ENCODE measurements around the gene ATG16L2.
"Not testable (repeated sequence)": the region's sequence is repeated elsewhere in the genome, so short reads cannot be mapped to it uniquely, and the experiment has no call there.

Gene ATG16L2

GRCh38 chr11:72824811-72825505 is 10.7 kb downstream of the ATG16L2 start:
- DNase-seq (ENCODE audit: low read depth): no peak

DNA sequence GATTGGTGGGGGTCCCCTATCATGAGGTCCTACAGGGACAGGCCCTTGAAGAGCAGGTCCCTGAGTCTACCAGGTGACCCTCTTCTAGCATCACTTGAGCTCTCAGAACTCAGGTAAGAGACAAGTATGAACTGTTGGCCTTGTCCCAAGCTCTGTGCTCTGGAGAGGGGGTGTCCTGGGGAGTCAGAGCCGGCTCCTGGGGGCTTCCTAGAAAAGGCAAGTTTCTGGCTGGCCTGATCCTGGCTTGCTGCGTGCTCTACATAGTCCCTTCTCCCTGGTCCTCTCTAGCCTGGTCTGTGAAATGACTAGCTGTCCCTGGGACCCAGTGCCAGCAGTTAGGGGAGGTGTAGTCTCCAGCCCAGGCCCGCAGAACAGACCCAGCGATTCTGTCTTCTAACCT is 11.4 kb downstream of the ATG16L2 start:
- no peak for DNase-seq (ENCODE audit: low read depth)

DNA sequence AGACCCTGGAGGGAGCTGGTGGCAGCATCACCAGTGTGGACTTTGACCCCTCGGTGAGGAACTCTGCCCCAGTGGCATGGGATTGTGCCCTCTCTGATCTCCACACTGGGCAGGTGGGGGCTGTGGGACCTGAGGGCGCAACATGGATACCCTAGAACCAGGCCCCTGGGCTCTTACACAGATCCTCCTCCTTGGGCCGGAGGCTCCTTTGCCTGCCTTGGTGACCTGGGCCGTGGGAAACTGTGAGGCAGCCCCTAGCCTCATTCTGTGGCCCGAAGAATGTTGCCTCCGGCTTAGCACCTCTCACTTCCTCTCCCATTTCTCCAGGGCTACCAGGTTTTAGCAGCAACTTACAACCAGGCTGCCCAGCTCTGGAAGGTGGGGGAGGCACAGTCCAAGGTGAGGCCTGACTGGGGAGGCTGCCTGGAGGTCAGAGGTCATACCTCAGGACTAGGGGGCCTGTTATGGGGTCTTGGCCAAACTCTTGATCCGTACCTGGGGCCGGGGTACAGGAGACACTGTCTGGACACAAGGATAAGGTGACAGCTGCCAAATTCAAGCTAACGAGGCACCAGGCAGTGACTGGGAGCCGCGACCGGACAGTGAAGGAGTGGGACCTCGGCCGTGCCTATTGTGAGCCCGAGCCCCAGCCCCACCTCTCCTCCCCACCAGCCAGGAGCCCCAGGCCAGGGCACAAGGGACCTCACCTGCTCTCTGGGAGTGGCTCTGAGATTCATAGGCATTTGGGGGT is 12.2 kb downstream of the ATG16L2 start:
- DNase-seq (ENCODE audit: low read depth): no peak

- DNase-seq (ENCODE audit: low read depth): no peak
Observed at GRCh38 chr11:72826942-72827480, 12.8 kb downstream of the ATG16L2 start.

- not testable (repeated sequence) for DNase-seq (ENCODE audit: low read depth)
Observed at GRCh38 chr11:72827656-72828055, 13.4 kb downstream of the ATG16L2 start.

GRCh38 chr11:72828081-72828567 is 13.9 kb downstream of the ATG16L2 start:
- no peak for DNase-seq (ENCODE audit: low read depth)

GRCh38 chr11:72828692-72829101 is 14.5 kb downstream of the ATG16L2 start:
- no peak for DNase-seq (ENCODE audit: low read depth)

DNA sequence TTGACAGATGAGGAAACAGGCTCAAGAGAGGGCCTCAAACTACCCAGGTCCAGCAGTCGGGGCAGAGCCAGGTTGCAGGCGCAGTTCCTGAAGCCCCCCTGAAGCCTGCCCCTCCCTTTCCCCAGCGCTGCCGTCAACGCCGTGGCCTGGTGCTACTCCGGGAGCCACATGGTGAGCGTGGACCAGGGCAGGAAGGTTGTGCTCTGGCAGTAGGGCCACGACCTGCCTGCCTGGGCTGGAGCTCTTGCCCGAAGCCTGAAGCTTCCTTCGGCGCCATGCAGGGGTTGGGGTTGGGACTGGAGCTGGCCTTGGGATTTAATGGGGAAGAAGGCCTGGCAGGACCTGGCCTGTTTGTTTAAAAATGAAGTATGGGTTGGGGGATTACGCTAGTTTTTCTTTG is 15.0 kb downstream of the ATG16L2 start:
- DNase-seq (ENCODE audit: low read depth): no peak

DNA sequence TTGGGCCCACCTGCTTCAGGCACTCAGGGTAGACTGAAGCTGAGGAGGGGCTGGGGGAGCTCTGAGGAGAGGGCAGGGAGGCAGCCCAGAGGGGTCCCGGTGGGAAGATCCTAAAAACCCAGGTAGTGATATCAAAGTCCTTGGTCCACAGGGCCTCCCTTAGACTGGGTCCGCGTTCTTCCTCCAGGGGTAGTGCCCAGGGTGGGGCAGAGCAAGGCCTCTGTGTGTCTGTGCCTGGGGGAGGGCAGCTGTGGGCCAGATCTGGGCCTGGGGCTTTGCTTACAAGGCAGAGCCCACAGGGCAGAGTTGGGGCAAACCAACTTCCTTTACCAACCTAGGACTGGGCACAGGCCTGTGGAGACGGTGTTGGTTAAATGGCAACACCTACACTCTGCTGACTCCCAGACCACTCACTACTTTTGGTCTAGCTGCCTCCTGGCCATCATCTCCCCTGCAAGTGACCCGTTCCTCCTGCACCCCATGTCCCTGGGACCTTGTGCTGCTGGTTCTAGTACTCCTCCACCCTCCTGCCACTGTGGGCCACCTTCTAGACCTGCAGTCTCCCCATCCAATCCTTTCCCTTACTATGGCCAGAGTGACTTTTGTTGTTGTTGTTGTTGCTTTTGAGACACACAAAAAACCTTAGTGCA is 15.8 kb downstream of the ATG16L2 start:
- no peak for DNase-seq (ENCODE audit: low read depth)

DNA sequence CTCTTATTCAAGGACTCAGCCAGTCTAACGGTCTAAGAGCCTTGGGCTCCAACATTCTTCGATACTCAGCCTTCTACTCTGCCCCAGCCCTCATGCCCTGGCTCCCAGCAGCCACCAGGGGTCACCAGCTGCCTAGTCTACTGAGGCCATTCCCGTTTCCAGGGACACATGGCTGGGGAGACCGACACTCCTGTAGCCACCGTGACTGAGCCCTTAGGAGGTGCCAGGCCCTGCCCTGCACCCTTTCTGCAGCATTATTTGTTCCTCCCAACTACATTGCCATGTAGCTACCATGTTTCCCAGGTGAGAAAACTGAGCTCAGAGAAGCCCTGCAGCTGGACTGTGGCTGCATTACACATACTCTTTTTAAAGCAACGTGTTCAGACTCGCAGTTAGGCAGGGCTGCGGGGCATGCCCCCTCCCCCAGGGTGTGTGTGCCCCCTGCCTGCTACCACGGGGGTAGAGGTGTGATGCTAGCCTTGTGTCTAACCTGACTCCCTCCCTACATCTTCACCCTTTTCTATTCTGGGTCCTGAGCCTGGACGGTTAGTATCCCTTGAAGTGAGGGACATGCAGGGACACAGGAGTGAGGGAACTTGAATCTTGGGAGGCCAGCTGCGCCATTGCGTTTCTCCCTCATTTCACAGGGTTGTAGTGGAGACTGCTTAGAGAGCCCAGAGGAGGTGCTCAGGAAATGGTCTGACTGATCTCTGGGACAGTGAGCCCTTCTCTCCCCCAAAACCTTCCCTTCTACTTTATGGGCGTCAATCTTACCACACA is 17.5 kb downstream of the ATG16L2 start:
- peak; percentile 30 for DNase-seq (ENCODE audit: low read depth)

- DNase-seq (ENCODE audit: low read depth): no peak
Observed at GRCh38 chr11:72832301-72833082, 18.3 kb downstream of the ATG16L2 start.

- no peak for DNase-seq (ENCODE audit: low read depth)
Observed at GRCh38 chr11:72833083-72833733, 19.0 kb downstream of the ATG16L2 start.

GRCh38 chr11:72833811-72834493 is 19.7 kb downstream of the ATG16L2 start:
- DNase-seq (ENCODE audit: low read depth): no peak

DNA sequence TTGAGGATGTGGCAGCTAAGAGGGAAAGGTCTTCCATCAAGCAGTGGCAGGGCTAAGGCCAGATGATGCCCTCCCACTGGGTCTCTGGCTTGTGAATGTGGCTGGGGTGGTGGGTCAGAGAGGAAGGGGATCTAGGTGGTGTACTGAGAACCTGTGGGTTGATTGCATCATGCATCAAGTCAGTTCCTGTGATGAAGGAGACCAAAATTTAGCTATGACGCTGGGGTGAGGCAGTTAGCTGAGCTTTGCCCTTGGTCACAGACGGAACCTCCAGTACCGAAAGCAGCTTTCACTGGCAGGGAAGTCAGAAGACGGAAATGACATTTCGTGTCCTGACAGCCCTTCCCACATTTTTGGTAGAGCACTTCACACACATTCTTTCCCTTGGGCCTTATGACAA is 20.7 kb downstream of the ATG16L2 start:
- no peak for DNase-seq (ENCODE audit: low read depth)

GRCh38 chr11:72836111-72836510 is 21.9 kb downstream of the ATG16L2 start:
- no peak for DNase-seq (ENCODE audit: low read depth)

DNA sequence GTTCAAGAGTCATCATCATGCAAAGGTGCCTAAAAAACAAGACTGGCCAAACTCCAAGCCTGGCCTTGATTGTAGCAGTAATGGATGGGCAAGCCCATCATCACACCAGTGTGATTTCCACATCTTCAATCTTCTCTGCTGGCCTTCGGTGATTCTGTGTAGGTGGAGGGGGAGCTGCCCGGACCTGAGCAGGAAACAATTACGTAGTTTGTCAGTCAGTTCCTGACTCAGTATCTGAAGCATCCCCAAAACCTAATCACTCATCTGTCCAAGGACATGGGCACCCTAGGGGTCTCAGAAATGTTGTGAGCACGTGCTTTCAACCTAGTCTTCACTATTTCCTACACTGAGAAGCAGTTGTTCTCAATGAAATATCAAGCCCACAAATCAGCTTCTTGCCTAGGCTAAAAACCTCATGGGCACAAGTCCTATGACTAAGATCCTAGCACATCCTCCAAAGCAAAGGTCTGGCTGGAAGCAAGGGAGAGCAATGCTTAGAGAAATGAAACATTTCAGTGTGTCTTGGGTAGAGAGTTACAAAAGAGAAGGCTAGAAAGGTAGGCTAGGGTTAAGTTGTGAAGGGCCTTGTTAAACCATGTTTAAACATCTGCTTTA is 24.6 kb downstream of the ATG16L2 start:
- DNase-seq (ENCODE audit: low read depth): no peak

- DNase-seq (ENCODE audit: low read depth): no peak
Observed at GRCh38 chr11:72840780-72841179, 26.6 kb downstream of the ATG16L2 start.

DNA sequence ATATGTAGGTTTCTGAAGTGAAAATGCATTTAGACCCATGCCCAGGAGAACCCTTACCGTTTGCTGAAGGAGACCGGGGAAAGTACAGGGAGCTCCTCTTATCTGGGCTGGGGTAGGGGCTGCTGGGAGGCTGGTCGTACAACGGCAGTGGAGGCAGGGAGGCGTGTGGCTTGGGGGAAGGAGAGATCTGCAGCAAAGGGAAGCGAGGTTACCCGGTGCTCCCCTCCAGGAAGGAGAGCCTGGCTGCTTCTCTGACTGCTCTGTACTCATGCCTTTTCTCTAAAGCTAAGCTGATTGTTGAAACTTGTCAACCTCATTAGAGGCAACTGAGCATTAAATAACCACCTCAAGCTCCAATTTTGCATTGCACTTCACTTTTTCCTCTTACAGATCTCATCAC is 27.2 kb downstream of the ATG16L2 start:
- no peak for DNase-seq (ENCODE audit: low read depth)

- no peak for DNase-seq (ENCODE audit: low read depth)
Observed at GRCh38 chr11:72842126-72842525, 27.9 kb downstream of the ATG16L2 start.
